Nucleus accumbens (tissue), 56 donors: ENCODE measurements around the gene HAP1.
"Not testable (repeated sequence)": the region's sequence is repeated elsewhere in the genome, so short reads cannot be mapped to it uniquely, and the experiment has no call there.

Experiments
- DNase-seq, 56 donors: peaks; one replicate each; lab custom pipeline; 2025; lab: John Stamatoyannopoulos, UW

The HAP1 gene

GRCh38 chr17:41733348-41734138, 900 bp downstream of the HAP1 start:
- peak in 3 of 56 donors; percentile 6 to 40 (median 16) for DNase-seq

GRCh38 chr17:41731836-41732235, 2.6 kb downstream of the HAP1 start:
- no peak for DNase-seq

GRCh38 chr17:41730479-41730878, 4.0 kb downstream of the HAP1 start:
- no peak for DNase-seq

GRCh38 chr17:41728056-41728455, 6.4 kb downstream of the HAP1 start:
- DNase-seq: no peak

- no peak for DNase-seq
These were observed 9.3 kb downstream of the HAP1 start for GRCh38 chr17:41725134-41725533.

DNA sequence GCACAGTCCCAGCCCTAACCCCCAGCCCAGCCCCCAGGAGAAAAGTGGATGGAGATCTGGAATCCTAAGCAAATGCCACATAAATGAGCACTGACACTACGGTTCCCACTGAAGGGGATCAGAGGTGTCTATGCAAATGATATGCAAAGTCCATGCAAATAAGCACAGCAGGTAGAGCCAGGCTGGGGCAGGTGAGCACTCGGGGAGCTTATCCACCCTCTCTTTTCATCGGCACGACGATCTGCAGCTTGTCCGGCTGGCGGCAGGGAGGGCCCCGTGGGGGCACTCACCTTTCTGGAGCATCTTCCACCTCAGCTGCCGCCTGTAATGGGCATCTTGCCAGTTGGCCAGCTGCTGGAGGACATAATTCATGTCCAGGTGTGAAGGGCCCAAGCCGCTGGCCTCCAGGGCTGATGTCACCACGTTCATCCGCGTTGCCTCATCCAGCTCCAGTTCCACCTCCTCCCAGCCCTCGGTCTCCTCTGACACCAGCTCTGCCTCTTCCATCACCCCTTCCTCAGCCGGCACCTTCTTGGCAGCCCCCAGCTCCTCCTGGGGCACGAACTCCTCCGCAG, 9.9 kb downstream of the HAP1 start:
- no peak for DNase-seq

DNA sequence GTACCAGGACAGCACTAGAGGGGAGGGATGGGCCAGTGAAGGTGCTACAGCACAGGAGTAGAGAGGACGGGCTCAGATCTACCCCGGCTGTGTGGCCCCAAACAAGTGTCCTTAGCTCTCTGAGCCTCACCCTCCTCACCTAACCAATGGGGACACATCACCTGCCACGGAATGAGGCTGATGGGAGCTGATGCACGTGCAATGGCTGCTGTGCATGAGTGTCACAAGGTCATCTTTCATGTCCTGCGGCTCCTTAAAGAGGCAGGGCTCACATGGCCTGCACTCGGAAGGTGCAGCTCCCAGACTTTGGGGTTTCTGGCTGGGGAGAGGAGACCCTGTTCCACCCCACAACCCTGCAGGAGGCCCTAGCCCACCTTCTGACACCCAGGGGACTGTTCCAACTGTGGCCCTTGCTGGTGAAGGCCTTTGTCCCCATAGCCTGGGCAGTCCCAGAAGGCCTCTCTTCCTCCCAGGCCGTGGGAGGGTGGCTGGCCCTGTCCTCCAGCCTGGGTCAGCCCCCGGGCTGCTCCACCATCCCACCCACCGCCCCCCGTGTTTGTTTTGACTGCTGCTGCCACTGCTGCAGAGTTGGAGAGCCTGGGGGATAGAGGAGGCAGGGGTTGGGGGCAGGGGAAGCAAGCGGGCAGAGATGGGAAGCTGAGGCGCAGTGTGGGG, 10.5 kb downstream of the HAP1 start:
- DNase-seq: no peak

DNA sequence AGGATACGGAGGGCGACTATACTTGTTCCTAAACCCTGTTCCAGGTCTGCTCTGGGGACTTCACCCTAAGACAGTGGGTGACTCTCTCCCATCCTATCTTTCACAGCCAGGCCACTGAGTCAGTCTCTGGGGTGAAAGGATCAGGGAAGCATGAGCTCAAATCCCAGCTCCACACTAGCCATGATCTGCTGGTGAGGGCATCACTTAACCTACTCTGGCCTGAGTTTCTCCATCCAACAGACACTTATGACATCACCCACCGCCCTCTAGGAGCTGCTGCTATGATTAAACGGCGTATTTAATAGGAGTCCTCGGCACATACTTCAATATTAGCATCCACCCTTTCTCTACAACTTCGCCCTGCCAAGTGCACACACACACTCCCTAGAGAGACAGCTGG, 12.2 kb downstream of the HAP1 start:
- no peak for DNase-seq

- peak in 43 of 56 donors; percentile 10 to 68 (median 33) for DNase-seq
These were observed 16.2 kb downstream of the HAP1 start for GRCh38 chr17:41718287-41718645.

DNA sequence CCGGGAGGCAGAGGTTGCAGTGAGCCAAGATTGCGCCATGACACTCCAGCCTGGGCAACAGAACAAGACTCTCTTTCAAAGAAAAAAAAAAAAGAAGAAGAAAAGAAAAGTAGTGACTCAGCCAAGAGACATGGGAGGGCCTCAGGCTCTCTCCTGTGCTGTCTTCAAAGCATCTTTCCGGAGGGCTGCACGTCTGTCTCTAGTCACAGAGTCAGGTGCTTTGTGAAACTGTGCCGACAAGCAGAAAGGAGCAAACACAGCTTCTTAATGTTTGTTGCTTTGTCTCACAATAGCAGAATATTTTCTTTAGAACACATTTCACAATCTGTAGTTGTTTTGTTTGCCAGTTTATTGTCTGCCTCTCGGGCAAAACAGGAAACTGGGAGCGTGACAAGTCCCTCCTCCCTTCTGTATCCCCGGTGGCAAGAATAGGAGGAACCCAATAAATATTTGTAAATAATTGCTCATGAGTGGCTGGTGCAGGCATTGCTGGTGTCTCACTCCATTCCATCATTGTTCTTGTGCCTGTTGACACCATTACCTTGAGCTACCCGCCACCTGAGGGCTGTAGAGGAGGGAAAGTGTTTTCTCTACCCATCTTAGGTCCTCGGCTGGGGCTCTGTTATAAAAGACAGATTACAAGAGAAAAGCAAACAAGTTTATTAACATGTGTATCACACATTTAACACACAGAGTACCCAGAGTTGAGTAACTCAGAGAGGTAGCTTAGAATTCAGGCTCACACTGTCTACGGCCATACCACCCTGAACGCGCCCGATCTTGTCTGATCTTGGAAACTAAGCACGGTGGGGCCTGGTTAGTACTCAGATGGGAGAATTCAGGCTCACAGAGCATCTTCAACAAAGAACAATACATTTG, 16.8 kb downstream of the HAP1 start:
- DNase-seq: peak in 9 of 56 donors; percentile 1 to 63 (median 12)

DNA sequence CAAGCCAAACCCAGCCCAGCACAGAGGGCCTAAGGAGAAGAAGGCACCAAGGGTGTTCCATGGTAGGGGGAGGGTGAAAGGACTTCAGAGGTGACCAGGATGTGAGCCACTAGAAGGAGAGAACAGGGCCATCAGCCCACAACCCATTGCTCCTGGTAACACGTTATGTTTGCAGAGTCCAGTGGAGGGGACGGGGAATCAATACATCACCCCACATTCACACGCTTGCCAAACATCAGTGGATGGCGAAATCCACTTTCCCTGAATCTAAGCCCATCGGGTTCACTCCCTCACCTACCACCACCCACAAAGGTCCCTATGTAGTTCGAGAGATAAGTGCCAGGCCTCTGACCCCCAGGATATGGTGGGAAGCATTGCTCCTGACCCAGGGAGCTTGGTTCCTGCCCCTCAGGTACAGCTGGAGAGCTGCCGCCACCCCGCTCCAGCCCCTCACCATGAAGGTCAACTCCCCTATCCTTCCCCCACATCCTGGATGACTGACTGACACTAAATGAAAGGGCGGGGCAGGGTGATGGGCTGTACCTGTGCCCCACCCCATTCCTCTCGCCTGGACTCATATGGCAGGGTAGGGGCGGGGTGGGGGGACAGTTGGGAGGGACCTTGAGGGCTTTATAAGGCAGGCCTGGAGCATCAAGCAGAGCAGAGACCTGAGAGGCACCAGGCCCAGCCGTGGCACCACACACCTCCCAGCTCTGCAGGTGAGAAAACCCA, 22.6 kb downstream of the HAP1 start, which contains the start of gene GAST:
Gene GAST, plus strand, starts transcription at position 663 of the 732 bp plus-strand sequence. CDS start 3,106 bp downstream, outside the sequence.
- no peak for DNase-seq

DNA sequence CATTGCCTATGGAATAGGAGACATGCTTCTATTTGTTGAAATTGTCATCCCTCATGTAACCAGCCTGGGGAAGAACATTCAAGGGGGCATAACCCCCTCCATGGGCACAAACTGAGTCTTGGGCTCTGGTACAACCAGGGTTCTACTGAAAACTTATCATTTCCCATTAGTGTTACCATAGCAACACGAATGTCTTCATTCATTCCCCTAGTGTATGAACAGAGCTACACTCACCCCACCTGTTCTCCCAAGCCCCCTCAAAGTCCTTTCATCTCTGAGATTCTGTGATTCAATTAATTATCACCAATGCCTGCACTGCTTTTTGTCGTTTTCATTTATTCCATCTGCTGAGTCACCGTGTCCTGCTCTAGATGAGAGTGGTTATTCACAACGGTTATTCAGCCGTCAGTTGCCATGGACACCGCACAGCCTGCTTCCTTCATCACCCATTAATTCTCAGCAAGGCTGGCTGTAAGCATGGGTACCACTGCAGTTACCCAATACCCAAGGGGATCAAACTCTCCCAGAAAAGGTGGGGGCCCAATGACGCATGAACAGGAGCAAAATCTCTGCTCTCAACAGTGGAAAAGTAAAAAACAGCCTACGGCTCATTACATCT, 23.9 kb downstream of the HAP1 start:
- DNase-seq: peak in 50 of 56 donors; percentile 12 to 94 (median 60)

DNA sequence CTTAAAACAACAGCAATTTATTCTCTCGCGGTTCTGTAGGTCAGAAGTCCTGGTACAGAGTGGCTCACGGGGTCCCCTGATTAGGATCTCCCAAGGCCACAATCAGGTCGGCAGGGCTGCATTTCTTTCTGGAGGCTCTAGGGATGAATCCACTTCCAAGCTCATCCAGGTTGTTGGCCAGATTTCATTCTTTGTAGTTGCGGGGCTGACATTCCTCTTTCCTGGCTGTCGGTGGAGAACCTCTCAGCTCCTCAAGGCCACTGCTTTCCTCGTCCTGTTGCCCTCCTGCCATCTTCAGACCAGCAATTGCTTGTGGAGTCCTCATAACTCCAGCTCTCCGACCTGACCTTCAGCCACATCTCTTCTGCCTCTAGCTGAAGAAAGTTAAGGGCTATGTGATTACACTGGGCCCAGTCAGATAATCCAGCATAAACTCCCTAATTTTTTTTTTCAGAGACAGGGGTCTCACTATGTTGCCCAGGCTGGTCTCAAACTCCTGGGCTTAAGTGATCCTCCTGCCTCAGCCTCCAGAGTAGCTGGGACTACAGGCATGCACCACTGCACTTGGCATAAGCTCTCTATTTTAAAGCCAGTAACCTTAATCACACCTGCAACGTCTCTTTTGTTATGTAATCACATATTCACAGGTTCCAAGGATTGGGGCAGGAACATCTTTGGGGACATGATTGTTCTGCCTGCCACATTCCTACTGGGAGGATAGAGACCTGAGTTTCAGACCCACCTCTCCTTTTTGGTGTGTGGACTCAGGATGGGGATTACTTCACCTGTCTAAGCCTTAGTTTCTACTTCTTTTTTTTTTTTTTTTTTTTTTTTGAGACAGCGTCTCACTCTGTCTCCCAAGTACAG, 26.4 kb downstream of the HAP1 start:
- no peak for DNase-seq

DNA sequence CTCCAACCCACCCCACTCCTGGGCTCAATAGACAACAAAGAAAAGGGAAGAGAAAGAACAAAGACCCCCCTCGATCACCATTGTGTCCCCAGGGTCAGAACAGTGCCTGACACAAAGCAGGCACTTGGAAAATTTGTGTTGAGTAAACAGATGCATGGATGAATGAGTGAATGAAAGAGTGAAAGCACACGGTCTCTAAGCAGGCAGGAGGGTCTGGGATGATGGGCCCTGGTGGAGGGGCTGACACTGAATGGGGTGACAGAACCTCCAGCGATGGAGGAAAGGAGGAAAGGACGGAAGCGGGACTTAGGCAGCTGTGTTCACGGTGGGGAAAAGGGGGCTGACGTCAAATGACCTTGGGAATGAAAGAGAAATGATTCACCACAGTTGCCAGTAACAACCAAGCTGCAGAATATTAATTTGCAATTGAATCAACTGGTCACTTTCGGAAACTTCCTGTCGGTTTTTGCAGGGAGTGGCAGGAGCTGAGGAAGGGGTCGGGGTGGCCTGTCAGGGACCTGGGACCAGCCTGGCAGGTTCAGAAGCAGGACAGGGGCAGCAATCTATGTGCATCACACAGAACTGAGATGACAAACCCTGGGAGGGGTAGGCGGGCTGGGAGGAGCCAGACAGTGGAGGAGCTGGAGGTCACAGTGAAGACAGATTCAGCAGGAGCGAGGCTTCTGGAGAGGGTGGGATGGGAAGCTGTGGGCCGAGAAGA, 29.0 kb downstream of the HAP1 start:
- DNase-seq: peak in 15 of 56 donors; percentile 5 to 60 (median 15)

- no peak for DNase-seq
These were observed 31.7 kb downstream of the HAP1 start for GRCh38 chr17:41702712-41703111.

DNA sequence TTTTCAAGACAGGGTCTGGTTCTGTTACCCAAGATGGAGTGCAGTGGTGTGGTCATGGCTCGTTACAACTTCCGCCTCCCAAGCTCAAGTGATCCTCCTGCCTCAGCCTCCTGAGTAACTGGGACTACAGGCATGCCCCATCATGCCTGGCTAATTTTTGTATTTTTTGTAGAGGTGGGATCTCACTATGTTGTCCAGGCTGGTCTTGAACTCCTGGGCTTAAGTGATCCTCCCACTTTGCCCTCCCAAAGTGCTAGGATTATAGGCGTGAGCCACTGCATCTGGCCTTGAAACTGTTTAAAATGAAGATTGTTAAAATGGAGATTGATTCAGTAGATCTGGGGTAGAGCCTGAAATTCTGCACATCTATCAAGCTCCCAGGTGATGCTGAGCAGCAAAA, 33.6 kb downstream of the HAP1 start:
- DNase-seq: not testable (repeated sequence)

GRCh38 chr17:41697122-41697962, 37.1 kb downstream of the HAP1 start:
- DNase-seq: peak in 31 of 56 donors; percentile 6 to 70 (median 27)
